ENCODE data around the gene EVPLL. TPM values are rescaled to one million over a fixed set of nuclear protein-coding genes. Genes with fewer than 3 reads are reported as not detected.

Gene EVPLL
- total RNA-seq, 1 donor from 2014 or later = not detected

GRCh38 chr17:18344021-18344420 lies 33.6 kb upstream of the EVPLL start:
- no peak for TF ChIP-seq CTCF (IDR thresholded peaks at IDR 0.05)
- intact Hi-C loops (cut with DNase I) = no loop called here
- Histone ChIP-seq H3K4me3 (no peak overlapping the region), H3K4me1 (no peaks in the 10 kb centered on the region), H3K27me3 (no peaks in the 10 kb centered on the region), H3K9me3 (no peaks in the 10 kb centered on the region), H3K36me3 (peaks cover 27 to 49% of the 10 kb centered on the region in 2 donors), H3K27ac (no peak overlapping the region)
- DNase-seq (ENCODE audit: low spot score in 2 of 2) = no peak

GRCh38 chr17:18353541-18353940 lies 24.0 kb upstream of the EVPLL start:
- no peak for TF ChIP-seq CTCF (IDR thresholded peaks at IDR 0.05)
- Histone ChIP-seq H3K27ac (no peak overlapping the region), H3K4me1 (no peaks in the 10 kb centered on the region), H3K9me3 (no peaks in the 10 kb centered on the region), H3K4me3 (no peak overlapping the region), H3K36me3 (peaks cover 12 to 32% of the 10 kb centered on the region in 2 donors), H3K27me3 (no peaks in the 10 kb centered on the region)
- intact Hi-C loops (cut with DNase I) = no loop called here
- DNase-seq (ENCODE audit: low spot score in 2 of 2) = no peak

GRCh38 chr17:18356624-18357023 lies 21.0 kb upstream of the EVPLL start:
- peaks cover 12 to 19% of the 10 kb centered on the region in 2 donors for H3K36me3 ChIP-seq
- no peak for DNase-seq (ENCODE audit: low spot score in 2 of 2)
- no peak overlapping the region for H3K4me3 ChIP-seq
- intact Hi-C loops (cut with DNase I) = no loop called here
- H3K4me1 ChIP-seq = no peaks in the 10 kb centered on the region
- no peak for TF ChIP-seq CTCF (IDR thresholded peaks at IDR 0.05)
- H3K9me3 ChIP-seq = no peaks in the 10 kb centered on the region
- H3K27me3 ChIP-seq = no peaks in the 10 kb centered on the region
- H3K27ac ChIP-seq = no peak overlapping the region

GRCh38 chr17:18360518-18360917 lies 17.1 kb upstream of the EVPLL start:
- Histone ChIP-seq H3K36me3 (no peaks in the 10 kb centered on the region), H3K4me3 (no peak overlapping the region), H3K27ac (no peak overlapping the region), H3K9me3 (no peaks in the 10 kb centered on the region), H3K4me1 (peaks cover 0 to 6% of the 10 kb centered on the region in 2 donors), H3K27me3 (no peaks in the 10 kb centered on the region)
- TF ChIP-seq CTCF (IDR thresholded peaks at IDR 0.05) = no peak
- no peak for DNase-seq (ENCODE audit: low spot score in 2 of 2)
- intact Hi-C loops (cut with DNase I) = loop anchor here (5.0 to 10.0 kb wide), 3 partner anchors 43 to 388 kb away; partner anchors contain the start of genes ALKBH5, DRC3, SMCR8 and TOM1L2

GRCh38 chr17:18361837-18362697 lies 15.5 kb upstream of the EVPLL start:
- no peak for DNase-seq (ENCODE audit: low spot score in 2 of 2)
- no peaks in the 10 kb centered on the region for H3K9me3 ChIP-seq
- intact Hi-C loops (cut with DNase I) = loop anchor here (2.0 to 10.0 kb wide), 4 partner anchors 45 to 390 kb away; partner anchors contain the start of genes ALKBH5, DRC3, MIEF2 and SMCR8
- no peak for TF ChIP-seq CTCF (IDR thresholded peaks at IDR 0.05)
- peak overlapping the region; percentile 66 to 72 for H3K27ac ChIP-seq
- no peaks in the 10 kb centered on the region for H3K27me3 ChIP-seq
- peak overlapping the region; percentile 86 to 89 for H3K4me3 ChIP-seq
- no peaks in the 10 kb centered on the region for H3K36me3 ChIP-seq
- H3K4me1 ChIP-seq = peaks cover 0 to 6% of the 10 kb centered on the region in 2 donors

Data from ascending aorta (tissue), 2 donors.